HG03159 (cell line): ENCODE data around the gene CNIH2.

Source experiments
- ATAC-seq: cut with Tn5 transposase; IDR thresholded peaks from one replicate; pipeline ENCODE4 v1.9.1; 2021; ENCODE audit warnings: mild to moderate bottlenecking, moderate library complexity; ENCODE audit not compliant: unreplicated experiment

The CNIH2 gene

DNA sequence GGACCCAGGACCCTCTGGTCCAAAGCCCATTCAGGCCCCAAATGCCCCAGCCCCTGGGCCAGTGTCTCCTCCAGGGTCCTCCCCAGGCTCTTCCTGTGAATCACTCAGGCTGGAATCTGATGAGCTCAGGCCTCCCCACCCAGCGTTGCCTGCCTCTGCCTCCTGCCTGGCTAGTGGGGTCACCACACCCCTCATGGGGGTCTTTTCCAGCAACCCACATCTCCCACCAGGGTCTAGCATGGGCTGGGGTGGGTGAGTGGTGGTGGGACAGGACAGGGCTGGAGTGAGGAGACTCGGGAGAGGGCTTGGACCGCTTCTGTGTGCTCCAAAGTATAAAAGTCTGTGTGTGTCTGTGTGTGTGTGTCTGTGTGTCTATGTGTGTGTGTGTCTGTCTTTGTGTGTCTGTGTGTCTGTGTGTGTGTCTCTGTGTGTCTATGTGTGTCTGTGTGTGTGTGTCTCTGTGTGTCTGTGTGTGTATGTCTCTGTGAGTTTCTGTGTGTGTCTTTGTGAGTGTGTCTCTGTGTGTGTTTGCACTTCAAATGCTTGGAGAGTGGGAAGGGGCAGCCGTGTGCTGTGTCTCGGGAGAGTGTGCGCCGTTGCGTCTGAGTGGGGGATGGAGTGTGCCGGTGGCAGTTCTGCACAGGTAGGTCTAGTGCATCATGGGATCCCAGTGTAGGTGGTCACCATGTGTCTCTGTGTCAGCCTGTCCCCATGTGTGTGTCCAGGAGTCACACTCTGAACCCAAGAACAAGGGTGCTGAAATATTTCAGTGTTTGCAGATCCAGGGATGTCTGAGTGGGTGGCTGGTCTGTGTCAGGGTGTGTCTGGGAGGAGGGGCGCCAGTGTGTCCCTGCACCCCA, 49.4 kb downstream of the CNIH2 start:
- no peak for ATAC-seq

DNA sequence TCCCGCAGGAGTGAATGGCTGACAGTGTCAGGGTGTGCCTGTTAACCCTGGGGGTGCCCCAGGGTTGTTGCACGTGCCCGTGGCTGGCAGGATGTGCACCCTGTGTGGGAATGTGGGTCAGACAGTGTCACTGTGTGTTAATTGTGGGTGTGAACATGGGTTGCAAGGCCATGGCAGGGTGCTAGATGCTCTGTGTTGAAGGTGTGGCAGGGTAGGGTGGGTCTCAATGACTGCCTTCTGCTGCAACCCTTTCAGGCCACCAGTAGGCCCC, 50.0 kb downstream of the CNIH2 start:
- ATAC-seq = no peak

DNA sequence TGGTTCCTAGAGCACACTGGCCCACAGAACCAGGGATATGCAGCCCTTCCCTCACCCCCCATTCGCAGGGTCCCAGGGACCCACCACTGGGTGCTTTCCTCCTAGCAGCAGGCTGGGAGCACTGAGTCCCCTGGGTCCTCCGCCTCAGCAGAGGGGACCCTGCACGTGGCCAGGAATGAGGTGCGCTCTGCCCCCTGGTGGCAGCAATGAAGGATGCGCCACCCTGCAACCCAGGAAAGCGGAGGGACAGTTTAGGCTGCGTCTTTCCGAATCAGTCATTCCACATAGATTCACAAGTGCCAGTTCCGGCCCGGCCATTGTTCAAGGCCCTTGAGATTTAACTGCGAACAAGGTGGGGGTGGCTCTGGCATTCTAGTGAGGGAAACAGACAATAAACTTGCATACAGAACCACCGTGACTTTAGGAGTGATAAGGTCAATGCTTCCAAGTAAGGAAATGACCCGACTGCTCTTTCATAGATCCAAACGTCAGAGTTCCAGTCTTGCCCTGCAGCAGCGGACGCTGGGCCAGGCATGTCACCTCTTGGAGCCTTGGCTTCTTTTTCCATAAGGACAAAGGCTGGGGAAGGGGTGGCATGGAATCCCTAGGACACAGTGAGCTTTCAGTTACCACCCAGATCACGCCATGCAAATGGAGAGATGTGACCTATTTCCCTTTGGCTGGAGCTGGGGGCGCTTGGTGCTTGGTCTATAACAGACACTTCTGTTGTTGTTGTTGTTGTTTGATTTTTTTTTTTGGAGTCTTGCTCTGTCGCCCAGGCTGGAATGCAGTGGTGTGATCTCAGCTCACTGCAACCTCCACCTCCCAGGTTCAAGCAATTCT, 50.5 kb downstream of the CNIH2 start:
- peak; percentile 61 for ATAC-seq

DNA sequence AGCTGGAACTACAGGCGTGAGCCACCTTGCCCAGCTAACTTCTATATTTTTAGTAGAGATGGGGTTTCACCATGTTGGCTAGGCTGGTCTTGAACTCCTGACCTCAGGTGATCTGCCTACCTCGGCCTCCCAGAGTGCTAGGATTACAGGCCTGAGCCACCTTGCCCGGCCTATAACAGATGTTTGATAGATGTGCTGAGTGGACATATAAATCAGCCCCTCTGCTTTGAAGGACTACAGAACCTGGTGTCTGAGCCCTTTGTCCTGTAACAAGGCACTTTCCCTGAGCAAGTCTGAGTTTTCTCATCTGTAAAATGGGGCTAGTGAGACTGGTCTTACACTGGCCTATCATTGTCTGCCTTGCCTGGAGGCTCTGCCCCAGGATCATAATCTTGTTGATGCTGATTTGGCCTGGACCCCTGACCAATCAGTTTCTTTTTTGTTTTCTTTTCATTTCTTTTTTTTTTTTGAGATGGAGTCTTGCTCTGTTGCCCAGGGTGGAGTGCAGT, 51.2 kb downstream of the CNIH2 start:
- no peak for ATAC-seq

DNA sequence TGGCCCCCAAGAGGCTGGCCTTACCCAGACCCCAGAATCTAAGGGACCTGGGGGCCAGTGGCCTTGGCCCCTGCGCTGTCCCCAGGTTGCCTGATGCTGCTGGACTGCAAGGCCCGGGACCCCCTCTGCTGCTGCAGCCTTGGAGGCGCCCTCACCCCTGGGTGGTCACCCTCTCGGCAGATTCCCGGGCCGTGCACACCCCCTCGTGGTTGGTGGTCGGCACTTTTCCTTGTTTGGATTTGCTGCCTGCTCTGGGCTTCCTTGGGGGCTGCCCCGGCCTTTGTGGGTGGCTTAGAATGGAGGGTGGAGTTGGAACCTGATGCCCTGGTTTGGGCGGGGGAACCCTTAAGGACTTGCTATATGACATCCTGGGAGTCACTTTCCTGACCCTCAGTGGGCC, 53.0 kb downstream of the CNIH2 start:
- no peak for ATAC-seq

DNA sequence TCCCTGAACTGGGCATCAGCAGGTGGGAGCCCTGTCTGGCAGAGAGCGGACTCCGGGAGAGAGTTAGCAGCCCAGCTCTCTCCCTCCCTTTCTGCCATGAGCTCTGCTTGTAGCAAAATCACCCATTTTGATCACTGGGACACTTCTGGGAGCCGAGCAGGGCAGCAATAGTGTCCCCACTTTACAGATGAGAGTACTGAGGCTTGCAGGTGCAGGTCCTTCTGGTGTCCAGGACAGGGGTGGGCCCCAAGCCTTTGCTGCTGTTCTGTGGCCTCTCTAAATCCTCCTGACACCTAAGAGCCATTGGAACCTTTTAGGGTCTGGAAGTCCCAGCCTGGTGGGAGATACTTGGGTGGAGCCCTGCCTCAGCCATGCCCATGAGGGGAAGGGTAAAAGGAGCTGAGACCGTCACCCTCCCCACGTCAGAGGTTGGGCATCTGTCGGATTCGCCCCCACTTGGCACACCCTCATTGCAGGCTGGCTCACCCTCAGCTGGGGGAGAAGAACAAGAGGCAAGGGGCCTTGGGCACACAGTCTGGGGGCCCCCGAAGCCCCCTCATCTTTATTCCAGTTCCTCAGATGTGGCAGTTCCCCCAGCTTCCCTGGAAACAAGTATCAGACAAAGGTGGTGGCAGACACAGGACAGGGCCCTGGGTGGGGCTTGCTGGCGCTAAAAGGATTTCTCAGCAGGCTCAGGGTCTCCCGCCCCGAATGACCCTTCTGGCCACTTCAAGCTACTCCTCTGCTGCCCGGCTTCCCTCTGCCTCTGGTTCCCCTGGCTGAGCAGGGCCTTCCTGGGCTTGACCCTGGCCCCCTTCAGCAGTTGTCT, 53.8 kb downstream of the CNIH2 start:
- ATAC-seq = no peak

DNA sequence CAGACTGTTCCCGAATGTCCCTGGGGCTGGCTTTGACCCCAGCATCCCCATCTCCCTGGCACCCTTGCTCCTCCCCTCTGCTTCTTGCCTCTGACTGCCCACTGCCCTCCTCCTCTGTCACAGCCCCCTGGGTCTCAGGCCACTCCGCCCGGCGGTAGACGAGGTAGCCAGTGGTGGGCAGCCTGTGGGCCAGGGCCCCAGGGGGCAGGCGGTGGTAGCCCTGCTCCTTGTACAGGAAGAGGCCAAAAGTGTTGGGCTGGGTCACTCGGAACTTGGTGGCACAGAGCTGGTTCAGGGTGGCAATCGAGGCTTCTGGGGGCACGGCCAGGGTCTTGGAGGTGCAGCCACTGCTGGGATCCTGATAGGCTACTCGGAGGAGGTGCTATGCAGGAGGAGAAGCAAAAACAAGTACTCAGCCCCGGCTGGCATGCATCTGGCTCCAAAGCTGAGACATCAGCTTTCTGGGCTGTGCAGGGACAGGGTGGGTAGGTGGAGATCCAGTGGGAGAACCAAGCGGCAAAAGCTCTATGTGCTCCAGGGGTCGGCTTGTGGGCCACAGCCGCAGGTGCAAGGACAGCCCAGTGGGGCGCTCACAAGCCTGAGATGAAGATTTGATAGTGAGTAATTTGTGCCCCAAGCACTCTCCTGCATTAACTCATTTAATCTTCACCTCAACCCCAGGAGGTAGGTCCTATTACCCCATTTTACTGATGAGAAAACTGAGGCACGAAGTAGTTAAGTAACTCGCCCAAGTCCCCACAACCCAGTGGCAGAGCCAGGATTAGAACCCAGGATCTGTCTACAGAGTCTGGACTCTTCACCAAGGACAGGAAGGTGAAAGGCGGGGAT, 54.6 kb downstream of the CNIH2 start:
- no peak for ATAC-seq

DNA sequence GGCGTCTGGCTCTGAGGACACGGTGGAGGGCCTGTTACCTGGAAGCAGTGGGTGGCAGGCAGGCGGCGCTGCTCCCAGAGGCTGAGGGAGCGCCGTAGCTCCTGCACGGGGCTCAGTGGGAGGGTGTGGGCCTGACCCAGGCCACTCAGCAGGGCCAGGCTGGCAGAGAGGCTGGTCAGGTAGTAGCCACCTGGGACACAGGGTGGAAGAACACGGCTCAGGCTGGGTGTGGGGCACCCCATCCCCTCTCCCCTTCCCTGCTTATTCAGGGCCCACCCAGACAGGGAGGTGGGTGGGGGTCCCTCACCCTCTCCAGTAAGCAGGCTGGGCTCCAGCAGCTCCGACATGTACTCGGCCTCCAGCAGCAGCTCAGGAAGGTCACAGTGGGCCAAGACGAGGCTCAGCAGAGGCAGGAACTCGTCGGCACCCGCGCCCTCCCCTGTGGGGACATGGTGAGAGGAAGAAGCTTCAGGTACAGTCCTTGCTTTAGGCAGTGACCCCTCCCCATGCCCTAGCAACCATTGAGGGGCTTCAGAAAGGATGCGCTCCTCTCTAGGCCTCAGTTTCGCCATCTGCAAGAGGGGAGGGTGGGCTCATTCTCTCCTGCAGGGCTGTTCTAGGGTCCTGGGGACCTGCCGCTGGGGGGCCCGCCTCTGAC, 55.4 kb downstream of the CNIH2 start:
- no peak for ATAC-seq
